ENCODE data around the gene FAM83D. TPM values are rescaled to one million over a fixed set of nuclear protein-coding genes. Genes with fewer than 3 reads are reported as not detected.

Gene FAM83D
- polyA plus RNA-seq (ENCODE audit: insufficient read length): 20.0 TPM
- long read RNA-seq, donor 1, transcript FAM83D-201 (4 exons, 2,475 nt): major isoform, 8 of 8 reads
- long read RNA-seq, donor 1, partial matches to known transcripts: 0 of 8 reads
- long read RNA-seq, donor 1, other reads (novel, unspliced or antisense): 0 of 8 reads
- long read RNA-seq, donor 2, transcript FAM83D-201 (4 exons, 2,475 nt): major isoform, 7 of 7 reads
- long read RNA-seq, donor 2, partial matches to known transcripts: 0 of 7 reads
- long read RNA-seq, donor 2, other reads (novel, unspliced or antisense): 0 of 7 reads
- long read RNA-seq, donor 3, transcript FAM83D-201 (4 exons, 2,475 nt): major isoform, 6 of 6 reads
- long read RNA-seq, donor 3, partial matches to known transcripts: 0 of 6 reads
- long read RNA-seq, donor 3, other reads (novel, unspliced or antisense): 0 of 6 reads
- long read RNA-seq, donor 4: 0 reads
- long read RNA-seq, donor 5, partial matches to known transcripts: 0 of 4 reads
- long read RNA-seq, donor 5, other reads (novel, unspliced or antisense): 0 of 4 reads
- long read RNA-seq, donor 6, transcript FAM83D-201 (4 exons, 2,475 nt): major isoform, 8 of 8 reads
- long read RNA-seq, donor 6, partial matches to known transcripts: 0 of 8 reads
- long read RNA-seq, donor 6, other reads (novel, unspliced or antisense): 0 of 8 reads
- long read RNA-seq, donor 7, partial matches to known transcripts: 0 of 2 reads
- long read RNA-seq, donor 7, other reads (novel, unspliced or antisense): 0 of 2 reads
- long read RNA-seq, donor 8, partial matches to known transcripts: 0 of 2 reads
- long read RNA-seq, donor 8, other reads (novel, unspliced or antisense): 0 of 2 reads

GRCh38 chr20:38926142-38926933 is at the start of gene FAM83D:
Gene FAM83D (plus strand): TSS chr20:38926417. CDS start chr20:38926443, 26 bp downstream.
- peak; percentile 98 for DNase-seq

DNA sequence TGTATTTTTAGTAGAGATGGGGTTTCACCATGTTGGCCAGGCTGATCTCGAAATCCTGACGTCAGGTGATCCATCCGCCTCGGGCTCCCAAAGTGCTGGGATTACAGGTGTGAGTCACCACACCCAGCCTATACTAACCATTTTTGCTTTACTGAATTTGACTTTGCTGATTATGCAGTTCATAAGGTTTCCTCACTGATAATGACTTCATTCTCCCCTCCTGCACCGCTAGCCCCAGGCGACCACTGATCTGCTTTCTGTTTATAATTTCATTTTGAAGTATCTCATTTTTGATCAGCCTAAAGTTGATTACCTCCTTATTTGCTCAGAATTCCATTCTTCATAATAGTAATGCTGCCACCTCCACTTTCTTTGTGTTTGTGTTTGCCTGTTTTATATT is 48.7 kb upstream of the FAM83D start:
- DNase-seq: no peak

DNA sequence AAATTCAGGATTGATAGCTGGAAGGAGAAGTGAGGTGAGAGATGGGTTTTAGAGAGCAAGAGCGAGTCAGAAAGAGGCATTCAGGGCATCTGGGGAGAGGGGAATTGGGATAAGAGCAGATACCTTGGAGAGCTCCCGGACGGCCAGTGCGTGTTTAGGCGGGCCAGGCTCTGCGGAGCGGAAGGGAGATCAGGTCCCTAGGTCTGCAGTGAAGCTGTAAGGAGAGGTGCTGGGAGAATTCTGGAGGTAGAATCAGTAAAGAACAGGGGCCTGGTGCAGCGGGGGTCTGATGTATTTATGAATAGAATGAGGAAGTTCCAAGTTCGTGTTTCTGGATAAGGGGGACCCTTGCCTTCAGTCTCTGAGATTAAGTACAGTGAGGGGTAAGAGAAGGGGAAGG is 47.4 kb upstream of the FAM83D start:
- peak; percentile 59 for DNase-seq

DNA sequence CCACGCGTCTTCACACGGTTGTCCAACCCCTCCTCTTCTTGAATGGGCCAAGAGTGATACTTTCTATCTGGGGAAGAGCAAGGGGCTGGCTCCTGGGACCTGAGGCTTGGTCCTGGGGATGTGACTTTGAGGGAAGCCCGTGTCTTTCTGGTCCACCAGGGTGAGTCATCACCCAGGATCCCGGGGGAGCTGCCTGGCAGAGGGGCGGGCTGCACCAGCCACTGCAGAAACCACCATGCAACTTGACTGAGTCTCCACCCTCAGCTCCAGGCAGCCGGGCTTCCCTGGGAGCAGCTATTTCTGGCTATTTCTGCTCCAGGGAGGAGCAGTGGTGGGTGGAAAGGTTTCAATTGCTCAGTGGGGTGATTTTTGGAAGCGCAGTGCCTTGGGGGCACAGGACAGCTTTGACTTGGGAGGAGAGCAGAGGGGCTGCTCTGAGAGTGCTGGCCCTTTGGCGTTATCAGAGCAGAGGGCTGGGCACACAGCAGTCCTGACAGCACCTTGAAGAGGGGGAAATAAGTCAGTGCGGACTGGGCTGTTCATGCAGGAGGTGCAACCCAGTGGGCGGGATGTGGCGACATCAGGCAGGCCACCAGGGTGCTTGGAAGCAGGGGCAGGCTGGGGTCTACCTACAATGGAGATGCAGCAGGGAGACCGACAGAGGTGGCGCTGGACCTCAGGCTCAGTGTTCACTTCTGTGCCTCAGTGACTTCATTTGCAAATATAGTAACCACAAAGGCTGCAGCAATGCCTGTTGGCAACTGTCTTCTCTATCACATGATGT is 45.1 kb upstream of the FAM83D start:
- no peak for DNase-seq

DNA sequence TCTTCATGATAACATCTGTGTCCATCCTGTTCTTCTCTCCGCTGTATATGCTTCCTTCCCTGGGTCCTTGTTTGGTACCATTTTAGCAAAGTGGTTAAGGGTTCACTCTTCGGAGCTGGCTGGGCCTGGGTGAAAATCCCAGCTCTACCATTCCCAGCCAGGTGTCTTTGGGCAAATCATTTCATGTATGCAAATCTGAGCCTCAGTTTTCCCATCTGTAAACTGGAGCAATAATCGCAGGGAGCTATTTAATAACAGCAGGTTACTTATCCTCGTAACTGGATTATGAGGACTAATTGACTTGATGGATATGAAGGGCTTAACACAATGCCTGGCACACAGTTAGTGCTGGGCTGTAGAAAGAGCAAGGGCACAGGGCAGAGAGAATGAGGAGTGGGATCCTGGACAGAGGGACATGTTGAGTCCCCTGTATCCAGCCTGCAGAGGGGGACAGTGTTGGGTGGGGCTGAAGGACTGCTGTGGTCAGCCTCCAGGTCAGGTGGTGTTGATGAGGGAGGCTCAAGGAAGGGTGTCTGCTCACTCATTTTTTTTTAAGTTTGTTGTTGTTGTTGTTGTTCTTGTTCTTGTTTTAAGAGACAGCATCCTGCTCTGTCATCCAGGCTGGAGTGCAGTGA is 44.3 kb upstream of the FAM83D start:
- no peak for DNase-seq

- DNase-seq: no peak
Observed at GRCh38 chr20:38882600-38882999, 43.6 kb upstream of the FAM83D start.

DNA sequence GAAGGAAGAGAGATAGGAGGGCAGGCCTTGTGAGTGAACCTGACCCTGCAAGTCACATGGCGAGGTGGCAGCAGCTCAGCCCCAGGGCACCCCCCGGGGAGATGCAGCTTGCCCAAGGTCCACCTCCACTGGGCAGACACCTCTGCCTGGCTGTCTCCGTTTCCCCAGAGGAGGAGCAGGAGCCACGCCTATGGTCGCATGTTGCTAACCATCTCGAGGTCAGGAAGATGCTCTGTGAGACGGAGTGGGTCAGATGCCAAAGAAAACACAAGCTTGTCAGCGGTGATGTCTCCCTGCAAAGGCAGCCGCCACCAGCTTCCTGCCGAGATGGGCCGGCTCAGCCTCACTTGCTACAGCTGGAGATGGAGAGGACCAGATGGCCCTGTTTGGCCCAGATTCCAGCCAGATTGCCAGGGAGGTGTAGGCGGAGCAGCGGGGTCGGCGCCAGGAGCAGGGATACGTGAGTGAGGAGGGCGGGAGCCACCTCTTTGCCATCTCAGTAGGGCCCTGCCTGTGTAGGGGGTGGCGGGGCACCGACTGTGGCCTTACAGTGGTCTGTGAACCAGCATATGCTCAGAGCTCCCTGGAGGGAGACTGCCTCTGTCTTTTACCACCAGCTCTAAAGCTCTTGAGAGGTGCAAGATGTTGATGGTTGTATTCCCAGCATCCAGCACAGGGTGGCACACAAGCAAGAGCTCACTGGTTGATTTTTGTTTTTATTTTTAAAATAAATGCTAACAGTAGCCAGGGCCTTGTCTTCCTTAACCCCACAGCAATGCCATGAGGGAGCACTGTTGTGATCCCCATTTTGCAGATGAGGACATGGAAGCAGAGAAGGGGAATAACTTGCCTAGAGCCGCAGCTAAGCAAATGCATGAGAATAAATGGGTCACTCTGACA is 42.9 kb upstream of the FAM83D start:
- no peak for DNase-seq

DNA sequence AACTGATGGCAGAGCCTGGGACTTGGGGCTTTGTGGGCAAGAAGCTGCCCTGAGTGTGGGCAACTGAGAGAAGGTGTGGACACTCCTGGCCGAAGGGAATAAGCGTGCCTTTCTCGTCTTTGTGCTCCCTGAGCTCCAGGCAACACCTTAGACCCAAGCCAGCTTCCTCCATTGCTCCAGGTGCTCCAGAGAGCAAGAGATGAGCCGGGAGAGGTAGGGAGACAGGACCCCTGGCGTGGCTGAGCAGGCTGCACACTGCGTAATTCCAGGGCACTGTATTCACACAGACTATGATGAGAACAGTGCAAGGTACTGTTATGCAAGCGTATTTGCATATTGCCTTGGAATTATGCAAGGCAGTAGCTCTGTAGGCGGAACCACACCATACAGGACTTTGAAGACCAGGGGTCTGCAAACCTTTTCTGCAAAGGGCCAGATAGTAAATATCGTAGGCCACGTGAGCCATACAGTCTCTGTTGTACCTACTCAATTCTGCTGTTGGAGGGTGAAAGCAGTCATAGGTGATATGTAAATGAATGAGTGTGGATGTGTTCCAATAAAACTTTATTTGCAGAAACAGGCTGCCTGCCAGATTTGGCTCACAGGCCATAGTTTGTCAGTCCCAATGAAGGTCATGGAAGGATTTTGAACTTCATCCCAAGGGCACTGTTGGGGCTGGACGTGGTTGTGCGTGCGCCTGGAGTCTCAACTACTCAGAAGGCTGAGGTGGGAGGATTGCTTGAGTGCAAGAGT is 42.1 kb upstream of the FAM83D start:
- DNase-seq: no peak

GRCh38 chr20:38885357-38885756 is 40.9 kb upstream of the FAM83D start:
- DNase-seq: no peak

DNA sequence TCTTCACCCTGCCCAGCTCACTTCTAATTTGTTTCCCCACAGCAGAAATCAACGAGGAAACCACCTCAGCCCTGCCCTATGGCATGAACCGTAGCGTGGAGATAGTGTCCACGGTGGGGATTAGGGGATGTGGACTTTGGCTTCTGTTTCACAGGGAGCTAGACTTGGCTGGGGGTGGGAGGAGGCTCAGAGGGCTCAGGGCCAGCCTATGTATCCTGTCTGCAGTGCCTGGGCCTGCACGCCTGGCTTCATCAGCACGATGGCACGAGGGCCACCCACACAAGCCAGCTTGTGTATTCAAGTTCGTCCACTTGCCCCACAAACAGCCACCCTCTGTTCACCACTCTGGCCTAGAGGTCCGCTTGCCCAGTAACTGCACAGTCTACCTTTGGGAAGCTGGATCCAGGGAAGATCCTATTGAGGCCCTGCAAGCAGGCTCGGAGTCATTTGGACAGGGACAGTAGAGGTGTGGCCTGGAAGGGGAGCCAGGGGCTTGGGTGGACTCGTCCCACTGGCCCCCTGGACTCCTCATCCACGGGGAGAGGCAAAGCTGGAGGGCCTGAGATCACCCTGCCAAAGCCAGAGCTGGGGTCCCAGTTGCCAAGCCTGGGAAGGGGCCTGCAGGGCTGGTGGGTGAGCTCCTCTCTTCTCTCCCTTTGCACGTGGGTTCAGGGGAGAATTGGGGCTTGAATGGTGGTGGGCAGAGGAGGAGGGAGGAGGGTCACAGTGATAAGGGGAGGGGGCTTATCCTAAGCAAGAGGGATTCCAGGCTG is 38.0 kb upstream of the FAM83D start:
- DNase-seq: no peak

DNA sequence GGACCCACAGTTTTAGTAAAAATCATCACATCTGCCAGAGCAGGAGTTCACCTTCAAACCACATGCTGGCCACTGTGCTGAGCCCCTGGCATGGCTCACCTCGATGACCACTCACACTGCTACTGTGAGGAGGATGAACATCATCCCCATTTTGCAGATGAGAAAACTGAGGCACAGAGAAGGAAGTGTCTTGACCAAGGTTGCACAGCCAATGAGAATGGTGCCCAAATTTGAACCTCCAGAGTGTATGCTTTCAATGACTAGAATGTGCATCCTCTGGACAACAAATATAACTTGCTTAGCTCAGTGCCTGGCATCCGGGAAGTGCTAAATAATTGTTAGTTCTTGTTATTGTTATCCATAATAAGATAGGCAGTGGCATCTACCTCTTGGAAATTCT is 37.2 kb upstream of the FAM83D start:
- no peak for DNase-seq

- no peak for DNase-seq
Observed at GRCh38 chr20:38889792-38890496, 36.3 kb upstream of the FAM83D start.

DNA sequence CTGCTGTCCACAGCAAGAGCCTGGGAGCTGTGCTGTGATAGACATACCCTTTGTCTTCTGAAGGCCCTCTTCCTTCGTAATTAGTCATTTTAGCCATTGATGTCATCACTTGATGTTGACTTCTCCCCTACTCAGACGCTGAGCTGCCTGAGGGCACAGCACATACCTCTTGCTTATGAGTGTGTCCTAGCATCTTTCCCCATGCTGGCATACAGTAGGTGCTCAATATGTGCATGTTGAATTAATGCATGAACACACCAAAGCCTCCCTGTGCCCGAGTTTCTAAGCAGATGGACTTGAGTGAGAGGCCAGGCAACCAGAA is 35.8 kb upstream of the FAM83D start:
- DNase-seq: no peak

DNA sequence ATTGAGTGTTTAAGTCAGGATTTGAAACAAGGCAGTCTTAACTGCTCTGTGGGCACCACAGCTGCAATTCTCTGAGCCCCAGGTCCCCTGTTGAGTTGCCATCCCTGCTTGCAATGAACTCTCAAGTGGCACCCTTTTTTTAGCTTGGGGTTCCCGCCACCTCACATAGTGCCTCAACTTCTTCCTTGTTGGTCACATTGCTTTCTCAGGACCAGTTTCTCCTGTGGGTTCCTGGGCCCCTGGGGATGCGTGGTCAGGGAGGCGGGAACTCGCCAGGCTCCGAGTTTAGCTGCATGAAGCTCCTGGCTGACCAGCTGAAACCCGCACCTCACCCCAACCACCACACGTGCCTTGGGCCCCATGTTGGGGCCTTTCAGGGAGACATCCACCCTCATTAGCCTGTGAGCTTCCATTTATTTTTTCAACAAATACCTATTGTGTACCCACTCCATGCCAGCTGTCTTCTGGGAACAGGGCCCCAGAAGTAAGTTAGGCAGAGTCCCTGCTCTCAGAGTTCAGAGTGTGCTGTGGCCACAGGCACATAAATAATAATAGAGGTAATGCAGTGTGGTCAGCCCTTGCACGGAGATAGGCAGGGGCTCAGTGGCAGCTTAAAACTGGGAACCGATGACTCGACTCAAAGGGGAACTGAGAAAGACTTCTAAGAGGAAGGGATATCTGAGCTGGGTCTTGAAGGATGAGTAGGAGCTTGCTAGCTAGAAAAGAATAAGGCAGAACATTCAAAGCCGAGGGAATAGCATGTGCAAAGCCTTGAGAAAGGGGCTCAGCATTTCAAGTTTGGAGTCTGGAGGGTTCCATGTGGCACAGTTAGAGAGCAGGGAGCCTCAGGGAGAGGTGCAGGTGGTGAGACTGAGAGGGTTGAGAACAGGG is 33.9 kb upstream of the FAM83D start:
- no peak for DNase-seq

GRCh38 chr20:38893056-38893564 is 33.1 kb upstream of the FAM83D start:
- no peak for DNase-seq

DNA sequence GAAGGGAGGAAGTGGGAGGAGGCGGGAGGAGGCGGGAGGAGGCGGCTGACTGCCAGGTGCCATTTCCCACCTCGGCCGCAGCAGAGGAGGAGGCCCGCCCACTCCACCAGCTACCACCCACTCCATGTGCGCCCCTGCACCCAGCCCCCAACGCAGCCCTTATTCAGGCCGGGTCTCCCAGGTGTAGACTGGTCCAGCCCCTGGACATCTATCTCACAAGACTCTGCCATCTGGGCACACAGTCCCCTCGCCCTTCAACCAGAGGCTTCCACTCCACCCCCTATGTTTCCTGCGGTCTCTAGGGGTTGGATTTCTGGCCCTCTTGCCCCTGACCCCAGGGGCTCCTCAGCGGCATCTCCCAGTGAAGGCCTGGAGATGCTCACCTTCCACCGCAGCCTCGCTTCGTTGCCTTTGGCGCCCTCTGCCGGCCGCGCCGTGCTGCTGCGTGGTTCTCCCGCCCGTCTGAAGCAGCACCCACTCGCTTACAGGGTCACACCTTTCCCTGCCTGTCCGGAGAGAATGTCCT is 32.6 kb upstream of the FAM83D start:
- no peak for DNase-seq

Measured in left kidney (tissue), 8 donors.